ENCODE results near the gene PDZD4. TPM values are rescaled to one million over a fixed set of nuclear protein-coding genes. Genes with fewer than 3 reads are reported as not detected.

The PDZD4 gene
- total and polyA plus RNA-seq, 10 donors, result 3.7 to 21.8 (median 10.6) TPM

DNA sequence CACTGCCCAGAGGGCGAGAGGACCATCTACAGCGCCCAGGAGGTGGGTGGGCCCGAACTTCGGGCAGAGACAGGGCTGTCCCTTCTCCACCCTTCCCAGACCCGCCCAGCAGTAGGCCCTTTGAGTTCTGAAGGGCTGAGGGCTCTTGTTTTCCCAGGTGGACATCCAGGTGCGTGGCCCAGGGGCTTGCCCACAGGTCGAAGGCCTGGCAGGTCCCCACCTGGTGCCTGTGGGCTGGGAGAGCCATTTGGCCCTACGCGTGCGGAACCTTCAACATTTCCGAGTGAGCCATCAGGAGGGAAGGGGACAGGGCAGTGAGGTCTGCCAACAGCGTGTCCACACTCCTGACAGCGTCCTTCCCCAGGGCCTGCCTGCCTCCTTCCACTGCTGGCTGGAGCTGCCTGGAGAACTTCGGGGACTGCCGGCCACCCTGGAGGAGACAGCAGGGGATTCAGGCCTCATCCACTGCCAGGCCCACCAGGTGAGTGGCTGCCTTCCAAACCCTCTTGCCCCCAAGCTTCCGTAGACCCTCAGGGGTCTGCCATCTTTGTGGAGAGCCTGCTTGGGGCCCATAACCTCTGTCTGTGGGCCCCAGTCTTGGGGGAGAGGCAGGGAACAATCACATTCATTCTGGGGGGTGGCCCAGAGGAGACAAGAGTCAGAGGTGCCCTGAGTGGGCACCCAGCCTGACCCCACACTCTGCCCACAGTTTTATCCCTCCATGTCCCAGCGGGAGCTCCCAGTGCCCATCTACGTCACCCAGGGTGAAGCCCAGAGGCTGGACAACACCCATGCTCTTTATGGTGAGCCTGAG is 59.5 kb downstream of the PDZD4 start:
- H3K36me3 ChIP-seq, result no peaks in the 10 kb centered on the region
- peaks cover 0 to 6% (median 0%) of the 10 kb centered on the region in 7 donors for H3K27me3 ChIP-seq (replicated peaks in 1 of 7)
- no peaks in the 10 kb centered on the region for H3K9me3 ChIP-seq
- 69 to 95% (median 87%) methylated on average over 3 to 18 of the region's 18 CpGs for WGBS, 5 donors
- H3K4me1 ChIP-seq, result peaks cover 0 to 20% (median 7%) of the 10 kb centered on the region in 6 donors
- DNase-seq, result no peak
- no peak overlapping the region for H3K27ac ChIP-seq
- TF ChIP-seq, protein P1, sequence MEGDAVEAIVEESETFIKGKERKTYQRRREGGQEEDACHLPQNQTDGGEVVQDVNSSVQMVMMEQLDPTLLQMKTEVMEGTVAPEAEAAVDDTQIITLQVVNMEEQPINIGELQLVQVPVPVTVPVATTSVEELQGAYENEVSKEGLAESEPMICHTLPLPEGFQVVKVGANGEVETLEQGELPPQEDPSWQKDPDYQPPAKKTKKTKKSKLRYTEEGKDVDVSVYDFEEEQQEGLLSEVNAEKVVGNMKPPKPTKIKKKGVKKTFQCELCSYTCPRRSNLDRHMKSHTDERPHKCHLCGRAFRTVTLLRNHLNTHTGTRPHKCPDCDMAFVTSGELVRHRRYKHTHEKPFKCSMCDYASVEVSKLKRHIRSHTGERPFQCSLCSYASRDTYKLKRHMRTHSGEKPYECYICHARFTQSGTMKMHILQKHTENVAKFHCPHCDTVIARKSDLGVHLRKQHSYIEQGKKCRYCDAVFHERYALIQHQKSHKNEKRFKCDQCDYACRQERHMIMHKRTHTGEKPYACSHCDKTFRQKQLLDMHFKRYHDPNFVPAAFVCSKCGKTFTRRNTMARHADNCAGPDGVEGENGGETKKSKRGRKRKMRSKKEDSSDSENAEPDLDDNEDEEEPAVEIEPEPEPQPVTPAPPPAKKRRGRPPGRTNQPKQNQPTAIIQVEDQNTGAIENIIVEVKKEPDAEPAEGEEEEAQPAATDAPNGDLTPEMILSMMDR (IDR thresholded peaks at IDR 0.05 in 8 of 11, conservative IDR thresholded peaks at IDR 0.05 in 3 of 11), result no peak
- TF ChIP-seq POLR2AphosphoS5 (IDR thresholded peaks at IDR 0.05) (no peak), POLR2A (IDR thresholded peaks at IDR 0.05) (no peak)
- H3K4me3 ChIP-seq, result no peak overlapping the region
- intact Hi-C loops (cut with DNase I; ENCODE audit: low total_unique reads), result no loop called here

DNA sequence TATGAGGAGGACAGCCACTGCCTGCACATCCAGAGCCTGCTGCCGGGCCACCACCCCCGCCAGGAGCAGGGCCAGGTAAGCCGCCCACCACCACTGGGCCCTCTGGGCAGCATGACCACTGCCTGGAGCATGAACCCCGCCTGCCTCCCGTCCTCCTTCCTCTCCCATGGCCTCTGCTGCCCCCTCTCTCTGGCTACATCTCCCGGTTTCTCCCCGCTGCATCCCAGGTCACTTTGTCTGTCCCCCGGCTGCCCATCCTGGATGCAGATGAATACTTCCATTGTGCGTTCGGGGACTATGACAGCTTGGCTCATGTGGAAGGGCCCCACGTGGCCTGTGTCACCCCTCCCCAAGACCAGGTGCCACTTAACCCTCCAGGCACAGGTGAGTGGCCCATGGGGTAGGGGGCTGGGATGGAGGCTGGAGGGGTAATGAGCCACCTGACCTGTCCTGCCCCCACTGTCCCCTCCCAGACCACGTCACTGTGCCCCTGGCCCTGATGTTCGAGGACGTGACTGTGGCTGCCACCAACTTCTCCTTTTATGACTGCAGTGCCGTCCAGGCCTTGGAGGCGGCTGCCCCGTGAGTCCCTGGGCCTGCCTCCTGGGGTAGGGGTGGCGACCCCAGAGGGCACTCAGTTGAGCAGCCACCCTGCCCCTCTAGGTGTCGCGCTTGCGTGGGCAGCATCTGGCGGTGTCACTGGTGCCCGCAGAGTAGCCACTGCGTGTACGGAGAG is 60.3 kb downstream of the PDZD4 start:
- H3K27me3 ChIP-seq (replicated peaks in 1 of 7), result peaks cover 0 to 6% (median 0%) of the 10 kb centered on the region in 7 donors
- H3K36me3 ChIP-seq, result no peaks in the 10 kb centered on the region
- H3K4me3 ChIP-seq, result no peak overlapping the region
- H3K27ac ChIP-seq, result no peak overlapping the region
- H3K9me3 ChIP-seq, result no peaks in the 10 kb centered on the region
- TF ChIP-seq POLR2A (IDR thresholded peaks at IDR 0.05), result no peak
- TF ChIP-seq, protein P1 (IDR thresholded peaks at IDR 0.05 in 8 of 11, conservative IDR thresholded peaks at IDR 0.05 in 3 of 11), result no peak
- TF ChIP-seq POLR2AphosphoS5 (IDR thresholded peaks at IDR 0.05), result no peak
- peak; percentile 72 for DNase-seq
- 82 to 98% (median 86%) methylated on average over 5 to 25 of the region's 25 CpGs for WGBS, 5 donors
- H3K4me1 ChIP-seq, result peaks cover 0 to 26% (median 11%) of the 10 kb centered on the region in 6 donors
- intact Hi-C loops (cut with DNase I; ENCODE audit: low total_unique reads), result no loop called here

DNA sequence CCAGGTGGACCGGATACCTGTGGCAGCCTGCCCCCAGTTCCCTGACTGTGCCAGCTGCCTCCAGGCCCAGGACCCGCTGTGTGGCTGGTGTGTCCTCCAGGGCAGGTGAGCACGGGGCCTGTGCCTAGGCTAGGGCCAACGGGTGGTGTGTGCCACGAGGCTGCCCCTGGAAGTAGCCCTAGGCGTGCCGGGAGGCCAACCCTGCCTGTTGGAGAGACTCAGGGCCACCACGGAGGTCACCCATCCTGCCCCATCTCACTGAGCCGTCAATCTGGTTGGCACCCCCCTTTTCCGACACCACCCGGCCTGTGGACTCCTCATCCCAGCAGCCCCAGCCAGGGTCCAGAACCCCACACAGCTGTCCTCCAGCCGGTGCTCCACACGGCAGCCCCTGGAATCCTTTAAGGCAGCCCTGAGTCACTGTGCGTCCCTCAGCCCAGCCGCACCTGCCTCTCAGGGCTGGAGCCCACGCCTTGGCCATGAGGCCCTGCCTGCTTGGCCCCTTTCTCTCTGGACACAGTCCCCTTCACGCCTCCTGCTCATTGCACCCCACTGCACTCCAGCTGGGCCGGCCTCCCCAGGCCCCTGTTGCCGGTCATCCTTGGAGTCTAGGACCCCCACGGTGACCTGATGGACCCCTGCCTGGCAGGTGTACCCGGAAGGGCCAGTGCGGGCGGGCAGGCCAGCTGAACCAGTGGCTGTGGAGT is 61.0 kb downstream of the PDZD4 start:
- peak; percentile 71 for DNase-seq
- TF ChIP-seq POLR2A (IDR thresholded peaks at IDR 0.05) (no peak), POLR2AphosphoS5 (IDR thresholded peaks at IDR 0.05) (no peak)
- TF ChIP-seq, protein P1 (IDR thresholded peaks at IDR 0.05 in 8 of 11, conservative IDR thresholded peaks at IDR 0.05 in 3 of 11), result no peak
- Histone ChIP-seq H3K4me1 (peaks cover 0 to 33% (median 15%) of the 10 kb centered on the region in 6 donors), H3K36me3 (no peaks in the 10 kb centered on the region), H3K27me3 (replicated peaks in 1 of 7) (peaks cover 0 to 6% (median 0%) of the 10 kb centered on the region in 7 donors), H3K9me3 (no peaks in the 10 kb centered on the region), H3K4me3 (no peak overlapping the region), H3K27ac (no peak overlapping the region)
- intact Hi-C loops (cut with DNase I; ENCODE audit: low total_unique reads), result no loop called here
- WGBS, 5 donors, result 85 to 96% (median 92%) methylated on average over 8 to 23 of the region's 23 CpGs

Measured in spleen (tissue), 11 donors.